Nephron (organoid): ENCODE results near the gene CST5.
"Not testable (repeated sequence)": the region's sequence is repeated elsewhere in the genome, so short reads cannot be mapped to it uniquely, and the experiment has no call there.

ENCODE experiments used
- H3K27ac Mint-ChIP-seq, 3 experiments: 2 replicates each; pipeline ENCODE4 v1.8.0; 2020; ENCODE audit warnings: mixed read lengths in 3 of 3, mild to moderate bottlenecking in 2 of 3, moderate library complexity in 1 of 3
- H3K27me3 Mint-ChIP-seq: 2 replicates; pipeline ENCODE4 v1.8.0; 2021; ENCODE audit warnings: low read depth, mild to moderate bottlenecking, moderate library complexity, mixed read lengths
- H3K36me3 Mint-ChIP-seq: 2 replicates; pipeline ENCODE4 v1.8.0; 2020; ENCODE audit warnings: low read depth, mixed read lengths
- H3K4me1 Mint-ChIP-seq: 2 replicates; pipeline ENCODE4 v1.8.0; 2020; ENCODE audit warnings: mixed read lengths
- H3K4me3 Mint-ChIP-seq, 3 experiments: 2 replicates each; pipeline ENCODE4 v1.8.0; 2020; ENCODE audit warnings: mild to moderate bottlenecking in 3 of 3, mixed read lengths in 3 of 3, moderate library complexity in 2 of 3
- H3K9me3 Mint-ChIP-seq: 2 replicates; pipeline ENCODE4 v1.8.0; 2020; ENCODE audit warnings: mixed read lengths
- CTCF ChIP-seq, 3 experiments: fragments of 200-600 bp; sonication (generic); IDR thresholded peaks; one replicate each; pipeline ENCODE4 v1.5.0; 2021; ENCODE audit warnings: antibody characterized with exemption in 3 of 3; ENCODE audit not compliant: unreplicated experiment in 3 of 3

CST5 gene

DNA sequence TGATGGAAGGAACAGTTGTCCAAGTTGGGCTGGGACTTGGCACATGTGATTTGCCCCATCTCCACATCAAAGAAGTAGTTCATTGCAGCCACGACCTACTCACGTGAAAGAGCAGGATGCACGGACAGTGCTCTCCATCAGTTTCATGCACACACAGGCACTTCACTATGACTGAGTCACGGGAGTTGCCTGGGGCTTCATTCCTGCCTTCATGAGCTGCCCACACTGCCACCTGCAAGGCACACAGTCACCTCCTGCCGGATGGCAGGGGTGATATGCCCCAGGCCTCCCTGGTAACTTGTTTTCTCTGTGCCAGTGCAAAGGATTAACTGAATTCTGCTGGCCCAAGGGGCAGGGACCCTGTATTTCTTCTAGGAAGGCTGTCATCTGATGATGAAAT is 22.8 kb downstream of the CST5 start:
- Mint-ChIP-seq H3K36me3 (no peaks in the 10 kb centered on the region), H3K4me3 (no peak overlapping the region), H3K27ac (no peak overlapping the region), H3K9me3 (no peaks in the 10 kb centered on the region), H3K27me3 (no peaks in the 10 kb centered on the region), H3K4me1 (peaks cover 5% of the 10 kb centered on the region)
- TF ChIP-seq CTCF (IDR thresholded peaks at IDR 0.05; ENCODE audit: unreplicated experiment in 3 of 3), result no peak

GRCh38 chr20:23856226-23856625 is 23.3 kb downstream of the CST5 start:
- Mint-ChIP-seq H3K4me3 (no peak overlapping the region), H3K27me3 (no peaks in the 10 kb centered on the region), H3K4me1 (peaks cover 5% of the 10 kb centered on the region), H3K36me3 (no peaks in the 10 kb centered on the region), H3K9me3 (no peaks in the 10 kb centered on the region), H3K27ac (no peak overlapping the region)
- TF ChIP-seq CTCF (IDR thresholded peaks at IDR 0.05; ENCODE audit: unreplicated experiment in 3 of 3), result no peak

- no peaks in the 10 kb centered on the region for H3K27me3 Mint-ChIP-seq
- H3K36me3 Mint-ChIP-seq, result no peaks in the 10 kb centered on the region
- H3K27ac Mint-ChIP-seq, result no peak overlapping the region
- no peaks in the 10 kb centered on the region for H3K9me3 Mint-ChIP-seq
- TF ChIP-seq CTCF (IDR thresholded peaks at IDR 0.05; ENCODE audit: unreplicated experiment in 3 of 3), result no peak
- no peaks in the 10 kb centered on the region for H3K4me1 Mint-ChIP-seq
- no peak overlapping the region for H3K4me3 Mint-ChIP-seq
These were observed 37.9 kb downstream of the CST5 start for GRCh38 chr20:23841693-23842092.

- no peaks in the 10 kb centered on the region for H3K9me3 Mint-ChIP-seq
These were observed 43.8 kb downstream of the CST5 start for GRCh38 chr20:23835716-23836115.

GRCh38 chr20:23832775-23833513 is 46.6 kb downstream of the CST5 start:
- Mint-ChIP-seq H3K4me1 (no peaks in the 10 kb centered on the region), H3K27ac (no peak overlapping the region), H3K9me3 (no peaks in the 10 kb centered on the region), H3K4me3 (no peak overlapping the region), H3K27me3 (no peaks in the 10 kb centered on the region), H3K36me3 (no peaks in the 10 kb centered on the region)
- no peak for TF ChIP-seq CTCF (IDR thresholded peaks at IDR 0.05; ENCODE audit: unreplicated experiment in 3 of 3)

More at GRCh38 chr20:23835716-23836115, 43.8 kb downstream of the CST5 start:
- H3K27me3 Mint-ChIP-seq, result no peaks in the 10 kb centered on the region
- H3K36me3 Mint-ChIP-seq, result no peaks in the 10 kb centered on the region
- no peak overlapping the region for H3K27ac Mint-ChIP-seq
- no peak overlapping the region for H3K4me3 Mint-ChIP-seq
- no peaks in the 10 kb centered on the region for H3K4me1 Mint-ChIP-seq
- TF ChIP-seq CTCF (IDR thresholded peaks at IDR 0.05; ENCODE audit: unreplicated experiment in 3 of 3), result no peak

DNA sequence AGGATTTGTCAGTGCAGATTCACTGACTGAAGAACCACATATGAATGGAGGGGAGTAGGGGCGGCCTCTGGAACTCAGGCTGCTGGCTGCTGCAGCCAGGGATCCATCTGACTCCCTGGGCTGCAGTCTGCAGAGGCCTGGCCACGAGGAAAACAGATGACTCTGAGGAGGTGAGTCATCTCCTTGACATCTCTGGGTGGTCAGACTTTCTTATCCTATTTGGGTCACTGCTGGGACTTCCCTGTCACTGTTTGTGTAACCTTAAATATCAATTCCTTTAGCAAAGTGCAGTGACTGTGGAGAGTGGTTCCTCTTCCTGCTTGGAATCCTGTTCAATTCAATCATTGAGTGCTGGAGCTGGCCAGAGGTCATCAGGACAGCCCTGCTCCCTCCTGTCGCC is 47.6 kb downstream of the CST5 start:
- H3K27me3 Mint-ChIP-seq, H3K4me1 Mint-ChIP-seq, H3K4me3 Mint-ChIP-seq, H3K36me3 Mint-ChIP-seq, H3K9me3 Mint-ChIP-seq, H3K27ac Mint-ChIP-seq: not testable (repeated sequence)
